NCI-H2081 (cell line): ENCODE measurements around the gene CNIH1.
"Not testable (repeated sequence)": the region's sequence is repeated elsewhere in the genome, so short reads cannot be mapped to it uniquely, and the experiment has no call there.

ENCODE experiments used
- DNase-seq, 2 experiments: peaks; one replicate each; lab custom pipeline; 2025; lab: John Stamatoyannopoulos, UW

Gene CNIH1

DNA sequence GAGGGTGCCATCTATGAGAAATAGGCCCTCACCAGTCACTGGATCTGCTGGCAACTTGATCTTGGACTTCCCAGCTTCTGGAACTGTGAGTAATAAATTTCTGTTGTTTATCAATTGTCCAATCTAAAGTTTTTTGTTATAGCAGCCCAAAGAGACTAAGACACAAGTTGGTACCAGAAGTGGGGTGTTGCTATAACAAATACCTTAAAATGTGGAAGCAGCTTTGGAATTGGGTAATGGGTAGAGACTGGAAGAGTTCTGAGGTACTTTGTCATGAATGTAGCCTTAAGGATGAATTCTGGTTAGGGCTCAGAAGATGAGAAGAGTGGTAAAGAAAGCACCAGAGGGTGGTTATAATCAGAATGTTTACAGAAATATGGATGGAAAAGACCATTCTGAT is 26.1 kb upstream of the CNIH1 start:
- no peak for DNase-seq

- no peak for DNase-seq
Measured at GRCh38 chr14:54465654-54466053, 24.5 kb upstream of the CNIH1 start.

DNA sequence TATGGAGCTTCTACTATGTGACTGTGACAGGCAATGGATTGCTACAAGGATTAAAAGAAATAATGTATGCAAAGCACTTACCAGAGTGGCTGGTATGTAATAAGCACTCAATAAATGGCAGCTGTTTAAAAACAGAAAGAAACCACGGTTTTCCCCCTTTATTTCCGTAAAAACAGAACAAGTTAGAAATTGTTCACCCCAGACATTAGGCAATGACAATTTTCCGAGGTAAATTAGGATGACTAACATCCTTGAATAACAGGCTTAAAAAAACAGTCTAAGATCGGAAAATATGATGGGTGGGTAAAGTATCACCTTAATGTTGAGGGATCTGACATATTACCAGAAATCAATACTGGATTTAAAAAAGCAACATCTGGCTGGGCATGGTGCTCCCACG is 20.9 kb upstream of the CNIH1 start:
- no peak for DNase-seq

- DNase-seq, result no peak
Measured at GRCh38 chr14:54459106-54459505, 17.9 kb upstream of the CNIH1 start.

DNA sequence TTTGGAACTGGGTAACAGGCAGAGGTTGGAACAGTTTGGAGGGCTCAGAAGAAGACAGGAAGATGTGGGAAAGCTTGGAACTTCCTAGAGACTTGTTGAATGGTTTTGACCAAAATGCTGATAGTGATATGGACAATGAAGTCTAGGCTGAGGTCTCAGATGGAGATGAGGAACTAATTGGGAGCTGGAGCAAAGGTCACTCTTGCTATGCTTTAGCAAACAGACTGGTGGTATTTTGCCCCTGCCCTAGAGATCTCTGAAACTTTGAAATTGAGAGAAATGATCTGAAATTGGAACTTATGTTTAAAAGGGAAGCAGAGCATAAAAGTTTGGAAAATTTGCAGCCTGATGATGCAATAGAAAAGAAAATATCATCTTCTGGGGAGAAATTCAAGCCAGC is 17.4 kb upstream of the CNIH1 start:
- not testable (repeated sequence) for DNase-seq

GRCh38 chr14:54457609-54457996 is 16.4 kb upstream of the CNIH1 start:
- no peak for DNase-seq

- DNase-seq, result not testable (repeated sequence)
Measured at GRCh38 chr14:54456820-54457608, 15.8 kb upstream of the CNIH1 start.

GRCh38 chr14:54455363-54455762 is 14.2 kb upstream of the CNIH1 start:
- DNase-seq, result no peak

- not testable (repeated sequence) for DNase-seq
Measured at GRCh38 chr14:54453990-54454389, 12.8 kb upstream of the CNIH1 start.

DNA sequence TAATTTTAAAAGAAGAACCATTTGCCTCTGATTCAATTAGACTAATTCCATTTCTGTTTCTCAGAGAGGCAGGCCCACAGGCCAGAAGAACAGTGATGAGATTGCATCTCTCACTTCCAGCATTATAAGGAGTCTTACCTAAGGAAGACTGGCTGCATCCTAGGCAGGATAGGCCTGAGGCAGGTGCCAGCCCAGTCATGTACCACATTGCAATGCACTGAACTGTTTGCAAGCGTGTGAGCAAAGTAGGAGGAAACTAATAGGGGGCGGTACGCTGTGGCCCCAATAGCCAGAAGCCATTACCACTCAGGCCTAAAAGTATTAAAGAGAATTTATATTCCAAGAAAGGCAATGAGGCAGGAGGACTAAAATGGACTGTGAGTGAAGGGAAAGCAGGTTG is 12.1 kb upstream of the CNIH1 start:
- DNase-seq, result no peak

DNA sequence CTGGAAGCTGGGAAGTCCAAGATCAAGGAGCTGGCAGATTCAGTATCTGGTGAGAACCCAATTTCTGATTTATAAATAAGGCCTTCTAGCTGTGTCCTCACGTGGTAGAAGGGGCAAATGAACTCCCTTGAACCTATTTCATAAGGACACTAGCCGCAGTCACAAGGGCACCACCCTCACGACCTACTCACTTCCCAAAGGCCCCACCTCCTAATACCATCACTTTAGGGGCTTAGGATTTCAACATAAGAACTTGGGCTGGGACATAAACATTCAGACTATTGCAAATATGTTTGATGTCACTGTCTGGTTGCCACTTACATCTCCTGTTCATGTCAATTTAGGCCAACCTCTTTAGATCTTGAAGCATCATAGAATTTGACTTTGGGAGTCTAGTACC is 10.8 kb upstream of the CNIH1 start:
- no peak for DNase-seq

- DNase-seq, result no peak
Measured at GRCh38 chr14:54451121-54451601, 10.0 kb upstream of the CNIH1 start.

GRCh38 chr14:54450535-54450934 is 9.4 kb upstream of the CNIH1 start:
- DNase-seq, result no peak

- no peak for DNase-seq
Measured at GRCh38 chr14:54447231-54447692, 6.1 kb upstream of the CNIH1 start.

- peak; percentile 67 to 88 for DNase-seq
Measured at GRCh38 chr14:54446161-54446693, 5.1 kb upstream of the CNIH1 start.

- no peak for DNase-seq
Measured at GRCh38 chr14:54444681-54445080, 3.5 kb upstream of the CNIH1 start.

GRCh38 chr14:54443981-54444380 is 2.8 kb upstream of the CNIH1 start:
- no peak for DNase-seq

GRCh38 chr14:54442961-54443360 is 1.8 kb upstream of the CNIH1 start:
- not testable (repeated sequence) for DNase-seq

GRCh38 chr14:54440476-54440872 is 700 bp downstream of the CNIH1 start:
- no peak for DNase-seq

- no peak for DNase-seq
Measured at GRCh38 chr14:54440037-54440436, 1.1 kb downstream of the CNIH1 start.

GRCh38 chr14:54438703-54439102 is 2.5 kb downstream of the CNIH1 start:
- no peak for DNase-seq

- not testable (repeated sequence) for DNase-seq
Measured at GRCh38 chr14:54437954-54438353, 3.2 kb downstream of the CNIH1 start.

GRCh38 chr14:54435500-54435981 is 5.6 kb downstream of the CNIH1 start:
- DNase-seq, result no peak
